NCI-H2171 treated with DMSO at 0.1 percent for 48 hours (cell line): ENCODE results near the gene ZNF318.

Experiments used
- DNase-seq: peaks from one replicate; lab custom pipeline; 2025; lab: John Stamatoyannopoulos, UW

Gene ZNF318

GRCh38 chr6:43301081-43301870, 68.2 kb downstream of the ZNF318 start:
- DNase-seq: no peak

DNA sequence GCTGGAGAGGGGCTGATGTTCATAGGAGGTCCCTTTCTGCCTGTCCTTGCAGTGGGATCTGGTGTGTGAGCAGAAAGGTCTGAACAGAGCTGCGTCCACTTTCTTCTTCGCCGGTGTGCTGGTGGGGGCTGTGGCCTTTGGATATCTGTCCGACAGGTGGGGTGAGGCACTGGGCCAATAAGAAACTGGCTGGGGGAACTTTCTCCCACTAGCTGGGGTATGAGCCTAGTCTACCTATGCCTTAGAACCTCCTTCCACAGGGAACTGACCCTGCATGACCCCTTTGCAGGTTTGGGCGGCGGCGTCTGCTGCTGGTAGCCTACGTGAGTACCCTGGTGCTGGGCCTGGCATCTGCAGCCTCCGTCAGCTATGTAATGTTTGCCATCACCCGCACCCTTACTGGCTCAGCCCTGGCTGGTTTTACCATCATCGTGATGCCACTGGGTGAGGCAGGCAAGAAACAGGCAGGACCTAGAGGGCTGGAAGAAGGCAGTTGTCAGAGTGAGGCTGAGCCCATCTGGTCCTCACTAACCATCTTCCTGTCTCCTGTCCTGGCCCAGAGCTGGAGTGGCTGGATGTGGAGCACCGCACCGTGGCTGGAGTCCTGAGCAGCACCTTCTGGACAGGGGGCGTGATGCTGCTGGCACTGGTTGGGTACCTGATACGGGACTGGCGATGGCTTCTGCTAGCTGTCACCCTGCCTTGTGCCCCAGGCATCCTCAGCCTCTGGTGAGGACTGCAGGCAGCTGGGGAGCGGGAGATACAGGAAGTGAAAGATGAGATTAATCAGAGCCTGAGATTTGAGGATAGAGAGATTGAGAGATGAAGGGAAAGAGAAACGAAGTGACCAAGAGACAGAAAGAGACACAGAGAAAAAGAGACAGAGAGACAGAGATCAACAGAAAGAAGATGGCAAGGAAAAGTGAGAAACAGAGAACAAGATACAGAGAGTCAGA, 69.8 kb downstream of the ZNF318 start:
- DNase-seq: no peak

DNA sequence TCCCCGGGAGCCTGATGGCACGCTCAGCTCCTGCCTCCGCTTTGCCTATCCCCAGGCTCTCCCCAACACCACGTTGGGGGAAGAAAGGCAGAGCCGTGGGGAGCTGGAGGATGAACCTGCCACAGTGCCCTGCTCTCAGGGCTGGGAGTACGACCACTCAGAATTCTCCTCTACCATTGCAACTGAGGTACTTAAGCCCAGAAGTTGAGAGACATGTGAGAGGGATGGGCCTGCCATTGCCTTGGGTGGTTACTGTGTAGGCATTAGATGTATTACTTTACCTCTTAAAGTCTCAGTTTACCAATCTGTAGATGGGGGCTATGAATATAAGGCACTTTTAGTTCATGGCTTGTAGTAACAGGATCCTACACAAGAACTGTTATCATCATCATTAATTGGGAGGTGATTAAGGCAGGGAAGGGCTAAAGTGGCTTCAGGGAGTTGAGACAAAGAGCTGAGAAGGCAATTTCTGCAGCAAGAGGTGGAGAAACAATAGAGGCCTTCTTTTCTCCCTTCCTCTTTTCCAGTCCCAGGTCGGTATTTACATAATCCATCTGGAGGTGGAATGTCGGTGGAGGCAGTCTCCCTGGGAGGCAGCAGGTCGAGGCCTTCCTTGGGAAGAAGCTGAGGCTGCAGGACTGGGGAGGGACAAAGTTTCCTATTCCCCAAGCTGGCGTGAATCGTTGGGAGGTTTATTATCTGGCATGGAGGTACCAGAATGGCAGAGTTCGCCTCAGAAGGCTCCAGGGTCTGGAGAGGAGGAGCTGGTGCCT, 70.7 kb downstream of the ZNF318 start:
- no peak for DNase-seq

DNA sequence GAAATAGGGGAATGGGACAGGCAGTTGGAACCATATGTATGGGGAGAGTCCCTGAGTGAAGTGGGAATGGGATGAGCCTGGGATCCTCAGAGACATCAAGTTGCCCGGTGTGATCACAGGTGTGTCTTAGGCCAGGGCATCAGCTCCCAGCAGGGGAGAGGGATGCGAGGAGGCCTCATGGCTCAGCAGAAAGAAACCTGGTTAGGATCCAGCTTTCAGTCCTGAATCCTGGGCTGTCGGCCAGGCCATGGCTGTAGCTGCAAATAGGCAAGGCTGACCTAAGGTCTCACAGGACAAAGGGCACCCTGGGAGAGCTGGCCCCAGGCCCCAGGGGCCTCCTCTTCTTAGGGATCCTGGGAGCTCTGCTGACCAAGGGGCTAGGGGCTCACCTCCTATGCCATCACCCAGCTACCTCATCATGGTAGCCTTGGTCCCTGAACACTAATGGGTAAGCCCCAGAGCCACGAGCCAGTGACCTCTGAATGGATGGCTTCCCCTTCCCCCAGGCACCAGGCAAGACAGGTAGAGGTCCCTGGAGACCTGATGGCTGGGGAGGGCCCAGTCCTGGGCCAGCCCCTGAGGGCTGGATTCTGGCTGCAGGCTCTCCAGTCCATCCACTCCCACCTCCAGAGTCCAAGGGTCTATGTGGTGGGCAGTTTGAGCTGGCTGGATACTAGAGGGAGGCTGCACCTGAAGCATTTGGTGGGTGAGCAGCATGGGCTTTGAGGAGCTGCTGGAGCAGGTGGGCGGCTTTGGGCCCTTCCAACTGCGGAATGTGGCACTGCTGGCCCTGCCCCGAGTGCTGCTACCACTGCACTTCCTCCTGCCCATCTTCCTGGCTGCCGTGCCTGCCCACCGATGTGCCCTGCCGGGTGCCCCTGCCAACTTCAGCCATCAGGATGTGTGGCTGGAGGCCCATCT, 71.5 kb downstream of the ZNF318 start, which contains the start of gene SLC22A7:
SLC22A7 (plus strand) TSS at position 617 of the 921 bp plus-strand sequence; CDS start at position 716, 99 bp downstream.
- DNase-seq: no peak

- no peak for DNase-seq
These were observed 72.5 kb downstream of the ZNF318 start for GRCh38 chr6:43296780-43297497.

DNA sequence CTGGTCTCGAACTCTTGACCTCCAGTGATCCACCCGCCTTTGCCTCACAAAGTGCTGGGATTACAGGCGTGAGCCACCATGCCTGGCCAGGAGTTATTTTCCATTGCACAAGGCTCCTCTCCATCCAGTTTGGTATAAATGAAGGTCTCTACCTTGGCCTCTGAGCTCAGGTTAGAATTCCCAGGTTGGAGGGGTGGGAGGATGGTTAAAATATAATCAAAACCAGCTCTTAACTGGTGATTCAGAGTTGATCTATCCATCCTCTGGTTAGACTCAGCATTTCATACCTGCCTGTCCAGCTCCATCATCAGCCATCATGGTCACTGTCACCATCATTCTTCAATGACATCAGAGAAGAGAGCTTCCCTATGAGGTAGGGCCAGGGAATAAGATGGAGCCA, 74.0 kb downstream of the ZNF318 start:
- DNase-seq: no peak

DNA sequence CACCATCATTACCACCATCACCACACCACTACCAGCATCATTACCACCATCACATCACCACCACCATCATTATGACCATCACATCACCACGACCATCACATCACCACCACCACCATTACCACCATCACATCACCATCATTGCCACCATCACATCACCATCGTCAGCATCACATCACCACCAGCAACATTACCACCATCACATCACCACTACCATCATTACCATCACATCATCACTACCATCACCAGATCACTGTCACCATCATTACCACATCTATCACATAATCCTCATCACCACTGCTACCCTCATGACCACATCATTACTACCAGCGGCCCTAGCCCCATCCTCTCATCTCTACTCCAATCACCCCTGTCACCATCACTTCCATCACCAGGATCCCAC, 74.9 kb downstream of the ZNF318 start:
- no peak for DNase-seq

- no peak for DNase-seq
These were observed 75.7 kb downstream of the ZNF318 start for GRCh38 chr6:43293698-43294097.

- no peak for DNase-seq
These were observed 76.6 kb downstream of the ZNF318 start for GRCh38 chr6:43292763-43293318.

DNA sequence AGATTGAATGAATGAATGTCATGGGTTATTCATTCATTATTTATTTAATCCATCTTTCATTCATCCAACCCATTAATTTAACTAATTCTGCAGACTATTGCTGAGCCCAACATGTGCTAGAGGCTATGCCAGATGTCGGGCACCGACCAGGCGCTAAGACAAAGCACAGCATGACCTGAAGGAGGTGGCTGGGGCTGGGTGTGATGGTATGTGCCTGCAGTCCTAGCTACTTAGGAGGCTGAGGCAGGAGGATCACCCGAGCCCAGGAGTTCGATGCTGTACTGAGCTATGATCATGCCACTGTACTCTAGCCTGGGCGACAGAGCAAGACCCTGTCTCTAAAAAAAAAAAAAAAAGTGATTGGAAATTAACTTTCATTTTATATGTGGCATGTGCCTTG, 77.1 kb downstream of the ZNF318 start:
- no peak for DNase-seq

DNA sequence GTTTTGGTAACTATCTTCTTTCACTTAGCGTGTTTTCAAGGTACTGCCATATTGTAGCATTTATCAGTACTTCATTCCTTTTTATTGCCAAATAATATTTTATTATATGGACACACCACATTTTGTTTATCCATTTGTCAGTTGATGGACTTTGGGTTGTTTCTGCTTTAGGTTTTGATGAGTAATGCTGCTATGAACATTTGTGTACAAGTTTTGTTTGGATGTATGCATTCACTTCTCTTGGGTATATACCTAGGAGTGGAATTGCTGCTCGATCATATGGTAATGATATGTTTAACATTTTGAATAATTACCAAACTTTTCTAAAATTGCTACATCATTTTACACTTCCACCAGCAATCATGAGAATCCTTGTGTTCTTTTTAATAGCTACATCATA, 77.7 kb downstream of the ZNF318 start:
- DNase-seq: no peak

GRCh38 chr6:43290905-43291355, 78.5 kb downstream of the ZNF318 start:
- no peak for DNase-seq

- DNase-seq: no peak
These were observed 79.0 kb downstream of the ZNF318 start for GRCh38 chr6:43290339-43290904.

DNA sequence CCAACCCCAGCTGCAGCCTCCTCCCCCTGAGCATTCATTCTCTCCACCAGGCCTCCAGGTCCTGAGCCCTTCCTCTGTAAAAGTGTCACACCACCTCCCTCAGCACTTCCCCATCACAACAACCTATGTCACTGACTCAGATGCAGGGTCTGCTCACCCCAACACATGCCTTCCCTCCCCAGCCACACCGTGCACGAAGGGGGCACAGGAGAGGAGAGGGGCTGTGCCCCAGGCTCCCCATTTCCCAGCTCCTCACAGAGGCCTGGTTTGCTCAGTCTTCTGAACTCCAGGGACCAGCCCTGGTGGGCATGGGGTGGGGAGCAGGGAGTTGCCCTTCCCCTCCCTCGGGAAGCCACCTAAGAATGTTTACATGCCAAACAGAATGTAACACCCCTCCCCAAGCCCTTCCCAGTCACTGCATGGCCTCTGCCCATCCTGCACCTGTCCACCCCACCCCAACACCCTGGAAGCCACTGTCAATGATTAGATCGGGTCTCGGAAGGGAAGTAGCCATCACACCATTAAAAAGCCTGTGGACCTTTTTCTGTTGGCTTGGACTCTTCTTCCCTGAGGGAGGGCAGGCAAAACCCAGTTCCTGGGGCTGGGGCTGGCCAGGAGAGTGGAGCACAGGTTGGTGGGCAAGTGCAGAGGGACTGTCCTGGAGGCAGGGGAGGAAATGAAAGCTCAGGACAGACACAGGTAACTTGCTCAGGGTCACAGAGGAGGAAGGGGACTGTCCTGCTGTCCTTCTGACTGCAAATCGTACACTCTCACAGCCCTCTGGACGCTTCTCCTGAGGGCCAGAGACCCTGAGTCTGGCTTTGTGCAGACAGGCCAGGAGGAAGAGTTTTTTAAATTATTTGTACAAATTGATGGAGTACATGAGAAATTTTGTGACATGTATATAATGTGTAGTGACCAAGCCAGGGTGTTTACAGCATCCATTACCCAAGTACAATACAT, 81.4 kb downstream of the ZNF318 start:
- no peak for DNase-seq

DNA sequence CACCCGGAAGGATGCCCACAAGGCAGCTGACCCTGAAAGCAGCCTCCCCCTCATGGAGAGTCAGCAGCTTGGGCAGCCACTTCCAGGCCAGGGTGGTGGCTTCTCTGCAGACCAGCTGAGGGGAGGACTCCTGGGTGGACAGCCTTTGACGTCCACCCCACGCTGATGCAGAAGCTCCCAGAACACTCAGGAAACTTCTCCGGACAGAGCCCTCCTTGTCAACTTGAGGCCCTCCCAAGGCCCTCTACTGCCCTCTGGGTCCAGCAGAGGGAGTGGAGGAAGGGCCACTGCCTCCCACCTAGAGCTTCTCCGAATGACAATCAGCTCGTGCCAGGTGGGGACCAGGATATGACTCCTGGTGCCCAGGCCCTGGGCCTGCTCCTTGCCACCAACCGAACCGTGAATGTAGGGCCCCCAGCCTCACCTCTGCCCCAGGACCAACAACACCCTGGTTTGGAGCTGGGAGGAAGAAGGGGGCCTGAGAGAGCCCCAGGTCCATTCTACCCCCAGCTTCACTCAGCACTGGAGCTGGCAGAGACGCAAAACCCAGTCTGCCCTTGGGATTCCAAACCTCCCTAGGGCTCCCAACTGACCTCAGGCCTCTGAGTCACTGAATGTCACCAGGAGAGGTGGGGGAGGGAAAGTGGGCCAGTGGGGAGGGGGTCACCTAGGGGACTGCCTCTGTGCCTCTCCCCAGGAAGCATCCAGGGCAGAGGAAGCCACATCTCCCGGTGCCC, 82.3 kb downstream of the ZNF318 start:
- no peak for DNase-seq

- DNase-seq: no peak
These were observed 82.9 kb downstream of the ZNF318 start for GRCh38 chr6:43286456-43286979.
